GM10266 (cell line): Measurements from ENCODE around the gene VPS35L.

Source experiments
- DNase-seq: peaks from one replicate; pipeline ENCODE4 v3.0.0; 2012; ENCODE audit errors: extremely low spot score
- CTCF ChIP-seq: IDR thresholded peaks from 2 replicates; pipeline ENCODE4 v1.5.1; 2012; ENCODE audit warnings: mild to moderate bottlenecking, low read depth; ENCODE audit not compliant: control insufficient read depth, insufficient read depth; ENCODE audit errors: missing control alignments

The VPS35L gene

GRCh38 chr16:19683453-19684236 lies 128.1 kb downstream of the VPS35L start:
- no peak for DNase-seq
- no peak for TF ChIP-seq CTCF

GRCh38 chr16:19685176-19685575 lies 129.7 kb downstream of the VPS35L start:
- no peak for DNase-seq
- TF ChIP-seq CTCF = no peak

GRCh38 chr16:19687279-19687678 lies 131.8 kb downstream of the VPS35L start:
- TF ChIP-seq CTCF = no peak

GRCh38 chr16:19688396-19689024 lies 133.0 kb downstream of the VPS35L start:
- no peak for DNase-seq

More at GRCh38 chr16:19687279-19687678, 131.8 kb downstream of the VPS35L start:
- DNase-seq = no peak

GRCh38 chr16:19689342-19689741 lies 133.8 kb downstream of the VPS35L start:
- no peak for TF ChIP-seq CTCF
- DNase-seq = no peak

More at GRCh38 chr16:19688396-19689024, 133.0 kb downstream of the VPS35L start:
- no peak for TF ChIP-seq CTCF

GRCh38 chr16:19690196-19690595 lies 134.7 kb downstream of the VPS35L start:
- DNase-seq = no peak
- TF ChIP-seq CTCF = no peak

- TF ChIP-seq CTCF = no peak
- DNase-seq = no peak
These were observed 135.7 kb downstream of the VPS35L start for GRCh38 chr16:19691161-19691711.
